ENCODE results near the gene EIF3J. TPM values are rescaled to one million over a fixed set of nuclear protein-coding genes. Genes with fewer than 3 reads are reported as not detected.

The EIF3J gene
- total RNA-seq, 1 donor from 2014 or later, result 47.9 TPM

DNA sequence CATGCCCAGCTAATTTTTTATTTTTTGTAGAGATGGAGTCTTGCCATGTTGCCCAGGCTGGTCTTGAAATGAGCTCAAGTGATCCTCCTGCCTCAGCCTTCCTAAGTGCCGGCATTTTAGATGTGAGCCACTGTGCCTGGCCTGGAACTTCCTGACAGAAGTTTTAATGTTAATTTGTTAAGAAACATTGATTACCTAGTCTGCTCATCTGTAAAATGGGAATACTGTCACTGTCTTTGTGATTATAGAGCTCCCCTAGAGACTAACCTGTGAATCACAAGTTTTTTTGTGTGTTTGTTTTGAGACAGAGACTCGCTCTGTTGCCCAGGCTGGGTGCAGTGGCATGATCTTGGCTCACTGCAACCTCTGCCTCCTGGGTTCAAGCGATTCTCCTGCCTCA lies 4.3 kb upstream of the EIF3J start:
- H3K4me3 ChIP-seq, result no peak overlapping the region

DNA sequence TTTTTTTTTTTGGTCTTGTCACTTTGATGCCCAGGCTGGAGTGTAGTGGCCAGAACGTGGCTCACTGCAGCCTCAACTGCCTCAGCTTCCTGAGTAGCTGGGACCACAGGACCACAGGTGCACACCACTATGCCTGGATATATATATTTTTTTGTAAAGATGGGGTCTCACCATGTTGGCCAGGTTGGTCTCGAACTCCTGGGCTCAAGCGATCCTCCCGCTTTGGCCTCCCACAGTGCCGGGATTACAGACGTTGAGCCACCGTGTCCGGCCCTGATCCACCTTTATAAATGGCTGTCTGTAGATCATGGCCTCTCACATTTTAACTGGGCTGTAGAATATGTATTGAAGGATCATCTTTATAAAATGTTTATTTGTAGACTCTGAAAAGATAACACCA lies 1.9 kb upstream of the EIF3J start:
- DNase-seq (ENCODE audit: extremely low spot score in 2 of 2), result no peak
- TF ChIP-seq POLR2A (IDR thresholded peaks at IDR 0.05) (no peak), POLR2AphosphoS5 (IDR thresholded peaks at IDR 0.05; ENCODE audit: insufficient read depth in 1 of 2, low read depth in 1 of 2) (no peak)
- TF ChIP-seq, protein P1, sequence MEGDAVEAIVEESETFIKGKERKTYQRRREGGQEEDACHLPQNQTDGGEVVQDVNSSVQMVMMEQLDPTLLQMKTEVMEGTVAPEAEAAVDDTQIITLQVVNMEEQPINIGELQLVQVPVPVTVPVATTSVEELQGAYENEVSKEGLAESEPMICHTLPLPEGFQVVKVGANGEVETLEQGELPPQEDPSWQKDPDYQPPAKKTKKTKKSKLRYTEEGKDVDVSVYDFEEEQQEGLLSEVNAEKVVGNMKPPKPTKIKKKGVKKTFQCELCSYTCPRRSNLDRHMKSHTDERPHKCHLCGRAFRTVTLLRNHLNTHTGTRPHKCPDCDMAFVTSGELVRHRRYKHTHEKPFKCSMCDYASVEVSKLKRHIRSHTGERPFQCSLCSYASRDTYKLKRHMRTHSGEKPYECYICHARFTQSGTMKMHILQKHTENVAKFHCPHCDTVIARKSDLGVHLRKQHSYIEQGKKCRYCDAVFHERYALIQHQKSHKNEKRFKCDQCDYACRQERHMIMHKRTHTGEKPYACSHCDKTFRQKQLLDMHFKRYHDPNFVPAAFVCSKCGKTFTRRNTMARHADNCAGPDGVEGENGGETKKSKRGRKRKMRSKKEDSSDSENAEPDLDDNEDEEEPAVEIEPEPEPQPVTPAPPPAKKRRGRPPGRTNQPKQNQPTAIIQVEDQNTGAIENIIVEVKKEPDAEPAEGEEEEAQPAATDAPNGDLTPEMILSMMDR (IDR thresholded peaks at IDR 0.05), result no peak
- Histone ChIP-seq H3K27ac (no peak overlapping the region), H3K9me3 (no peaks in the 10 kb centered on the region), H3K4me1 (peaks cover 33% of the 10 kb centered on the region), H3K36me3 (no peaks in the 10 kb centered on the region), H3K27me3 (no peaks in the 10 kb centered on the region), H3K4me3 (no peak overlapping the region)
- intact Hi-C loops (cut with DNase I), result no loop called here

More for the DNA sequence above, 4.3 kb upstream of the EIF3J start:
- Histone ChIP-seq H3K36me3 (no peaks in the 10 kb centered on the region), H3K27me3 (no peaks in the 10 kb centered on the region), H3K9me3 (no peaks in the 10 kb centered on the region), H3K27ac (no peak overlapping the region), H3K4me1 (peaks cover 16% of the 10 kb centered on the region)
- intact Hi-C loops (cut with DNase I), result no loop called here
- DNase-seq (ENCODE audit: extremely low spot score in 2 of 2), result no peak
- TF ChIP-seq POLR2AphosphoS5 (IDR thresholded peaks at IDR 0.05; ENCODE audit: insufficient read depth in 1 of 2, low read depth in 1 of 2), result no peak
- TF ChIP-seq, protein P1 (IDR thresholded peaks at IDR 0.05), result no peak
- TF ChIP-seq POLR2A (IDR thresholded peaks at IDR 0.05), result no peak

DNA sequence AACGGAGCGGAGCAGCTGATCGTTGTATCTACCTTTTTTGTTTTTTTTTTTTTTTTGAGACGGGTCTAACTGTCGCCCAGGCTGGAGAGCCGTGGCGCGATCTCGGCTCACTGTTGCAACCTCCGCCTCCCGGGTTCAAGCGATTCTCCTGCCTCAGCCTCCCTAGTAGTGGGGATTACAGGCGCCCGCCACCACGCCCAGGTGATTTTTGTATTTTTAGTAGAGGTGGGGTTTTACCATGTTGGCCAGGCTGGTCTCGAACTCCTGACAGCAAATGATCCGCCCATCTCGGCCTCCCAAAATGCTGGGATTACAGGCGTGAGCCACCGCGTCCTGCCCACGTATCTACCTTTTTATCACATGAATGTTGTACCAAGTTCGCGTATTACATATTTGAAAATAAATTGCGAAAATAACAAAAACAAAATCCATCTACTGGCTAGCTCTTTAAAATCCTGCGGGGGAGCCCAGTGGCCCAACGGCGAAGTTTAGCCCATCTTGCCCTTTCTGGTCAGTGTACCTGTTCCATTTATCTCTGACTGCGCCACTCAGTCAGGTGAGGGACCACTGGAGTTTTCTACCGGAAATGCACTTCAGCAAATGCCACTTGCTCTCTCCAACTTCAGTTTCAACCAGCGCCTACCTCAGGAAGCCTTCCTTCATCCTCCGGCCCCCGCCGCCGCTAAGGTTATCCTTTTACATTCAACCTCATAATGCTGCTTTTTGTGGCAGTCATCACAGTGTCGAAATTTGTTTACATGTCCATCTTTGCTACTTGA lies 1.2 kb upstream of the EIF3J start:
- Histone ChIP-seq H3K4me1 (peaks cover 38% of the 10 kb centered on the region), H3K36me3 (no peaks in the 10 kb centered on the region), H3K27me3 (no peaks in the 10 kb centered on the region), H3K9me3 (no peaks in the 10 kb centered on the region), H3K27ac (peak overlapping the region; percentile 97), H3K4me3 (peak overlapping the region; percentile 64 to 91)
- DNase-seq (ENCODE audit: extremely low spot score in 2 of 2), result no peak
- TF ChIP-seq, protein P1 (IDR thresholded peaks at IDR 0.05), result no peak
- TF ChIP-seq POLR2AphosphoS5 (IDR thresholded peaks at IDR 0.05; ENCODE audit: insufficient read depth in 1 of 2, low read depth in 1 of 2) (no peak), POLR2A (IDR thresholded peaks at IDR 0.05) (no peak)
- intact Hi-C loops (cut with DNase I), result no loop called here

DNA sequence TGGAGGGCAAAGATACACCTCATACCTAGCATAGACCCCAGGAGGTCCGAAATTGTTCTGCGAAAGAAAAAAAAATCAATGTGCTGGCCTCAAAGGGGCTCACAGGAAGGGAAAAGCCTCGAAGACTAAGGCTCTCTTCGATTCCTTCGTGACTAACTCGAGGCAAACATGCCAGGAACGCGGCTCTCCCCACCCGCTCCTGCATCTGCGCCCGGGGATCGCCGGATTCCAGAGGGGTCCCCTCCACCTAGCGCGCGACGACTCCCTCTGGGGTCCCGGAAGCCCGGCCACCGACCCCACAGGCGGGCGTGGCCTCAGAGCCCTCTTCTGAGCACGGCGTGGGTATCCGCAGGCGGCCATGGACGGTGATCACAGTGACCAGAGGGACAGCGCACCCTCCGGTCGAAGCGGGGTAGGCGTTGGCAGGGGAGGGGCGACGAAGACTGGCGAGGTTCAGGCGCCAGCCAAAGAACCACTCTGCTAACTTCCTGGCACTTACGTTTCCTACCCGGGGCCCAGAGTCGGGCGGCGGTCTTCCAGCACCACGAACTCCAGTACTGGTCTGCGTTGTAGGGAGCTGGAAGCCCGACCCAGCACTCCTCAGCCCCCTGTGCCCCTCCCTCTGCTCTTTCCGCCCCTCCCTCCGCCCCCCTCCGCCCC lies 515 bp upstream of the EIF3J start:
- Histone ChIP-seq H3K4me3 (peak overlapping the region; percentile 64 to 91), H3K9me3 (no peaks in the 10 kb centered on the region), H3K36me3 (no peaks in the 10 kb centered on the region), H3K27ac (peak overlapping the region; percentile 97), H3K27me3 (no peaks in the 10 kb centered on the region), H3K4me1 (peaks cover 43% of the 10 kb centered on the region)
- intact Hi-C loops (cut with DNase I), result no loop called here
- TF ChIP-seq POLR2AphosphoS5 (IDR thresholded peaks at IDR 0.05; ENCODE audit: insufficient read depth in 1 of 2, low read depth in 1 of 2) (peak; percentile 44 to 94), POLR2A (IDR thresholded peaks at IDR 0.05) (peak in 1 of 2 donors; percentile 66)
- TF ChIP-seq, protein P1 (IDR thresholded peaks at IDR 0.05), result peak in 1 of 3 experiments; percentile 6
- DNase-seq (ENCODE audit: extremely low spot score in 2 of 2), result peak in 1 of 2 donors; percentile 96
